PC-9 (cell line): ENCODE measurements around the gene BPIFB2. TPM values are rescaled to one million over a fixed set of nuclear protein-coding genes. Genes with fewer than 3 reads are reported as not detected.

Experiments
- BruUV-seq: library from RNA; stranded (reverse); fragments of 400-500 nt; replicated peaks from 2 replicates; lab custom pipeline; 2021; lab: Mats Ljungman, UMichigan
- CTCF ChIA-PET: fragments of 300-600 bp; sonication (Branson Sonifier 250); formaldehyde crosslinking; loops from one replicate; lab custom pipeline; 2022; ENCODE audit warnings: antibody characterized with exemption; lab: Charles Lee
- POLR2A ChIA-PET: fragments of 300-600 bp; sonication (Branson Sonifier 250); formaldehyde crosslinking; loops from one replicate; lab custom pipeline; 2022; ENCODE audit warnings: antibody characterized with exemption; ENCODE audit not compliant: unreplicated experiment; lab: Charles Lee
- DNase-seq, 2 experiments: peaks; one replicate each; pipeline versions ENCODE4 v3.0.0 to v3.0.0-alpha.2; 2015 to 2022; ENCODE audit warnings: mixed read lengths in 1 of 2
- H2AFZ ChIP-seq: fragments of 200-600 bp; sonication (generic); 2 replicates; pipeline ENCODE4 v1.8.1; 2017; ENCODE audit warnings: antibody characterized with exemption
- H3F3A ChIP-seq: fragments of 200-600 bp; sonication (generic); 2 replicates; pipeline ENCODE4 v1.8.1; 2017; ENCODE audit warnings: antibody characterized with exemption, mild to moderate bottlenecking, low read depth; ENCODE audit not compliant: insufficient read depth
- H3K27ac ChIP-seq: fragments of 200-600 bp; sonication (generic); 2 replicates; pipeline ENCODE4 v1.6.1; 2016; ENCODE audit warnings: mixed run types
- H3K27me3 ChIP-seq: fragments of 200-600 bp; sonication (generic); 2 replicates; pipeline ENCODE4 v1.6.1; 2016; ENCODE audit warnings: low read depth, mixed run types; ENCODE audit not compliant: insufficient read depth
- H3K36me3 ChIP-seq: fragments of 200-600 bp; sonication (generic); 2 replicates; pipeline ENCODE4 v1.6.1; 2016; ENCODE audit warnings: low read depth, mixed run types
- H3K4me1 ChIP-seq: fragments of 200-600 bp; sonication (generic); replicated peaks from 2 replicates; pipeline ENCODE4 v1.6.1; 2016; ENCODE audit warnings: mixed run types; ENCODE audit not compliant: insufficient read depth
- H3K4me2 ChIP-seq: fragments of 200-600 bp; sonication (generic); 2 replicates; pipeline ENCODE4 v1.6.1; 2017; ENCODE audit warnings: mixed run types
- H3K4me3 ChIP-seq: fragments of 200-600 bp; sonication (generic); 2 replicates; pipeline ENCODE4 v1.6.1; 2016; ENCODE audit warnings: mixed run types
- H3K79me2 ChIP-seq: fragments of 200-600 bp; sonication (generic); 2 replicates; pipeline ENCODE4 v1.6.1; 2017; ENCODE audit warnings: low read depth, mixed run types
- H3K9me2 ChIP-seq: fragments of 200-600 bp; sonication (generic); 2 replicates; pipeline ENCODE4 v1.8.1; 2017; ENCODE audit warnings: mild to moderate bottlenecking; ENCODE audit not compliant: insufficient read depth
- H3K9me3 ChIP-seq: fragments of 200-600 bp; sonication (generic); 2 replicates; pipeline ENCODE4 v1.8.1; 2016; ENCODE audit warnings: low read depth; ENCODE audit not compliant: insufficient read depth
- H4K20me1 ChIP-seq: fragments of 200-600 bp; sonication (generic); 2 replicates; pipeline ENCODE4 v1.8.1; 2017; ENCODE audit not compliant: insufficient read depth
- CTCF ChIP-seq: fragments of 200-600 bp; sonication (generic); conservative IDR thresholded peaks from 2 replicates; pipeline ENCODE4 v1.6.1; 2017; ENCODE audit warnings: mixed run types, antibody characterized with exemption, mild to moderate bottlenecking, moderate library complexity
- EZH2 ChIP-seq: fragments of 200-600 bp; sonication (generic); IDR thresholded peaks from 2 replicates; pipeline ENCODE4 v1.8.0; 2017; ENCODE audit warnings: antibody characterized with exemption, low read depth
- intact Hi-C: fragments of 100-400 bp; cut with micrococcal nuclease; formaldehyde crosslinking; loops from one replicate; pipeline ENCODE4 v1.10.0; 2022; ENCODE audit not compliant: unreplicated experiment
- total RNA-seq: library from RNA; stranded (reverse); gene quantifications from 2 replicates; pipeline ENCODE4 v1.2.3, GENCODE V29; 2021

BPIFB2 gene
- total RNA-seq, 1 experiment from 2014 or later: not detected

GRCh38 chr20:32987044-32987825 is 20.3 kb upstream of the BPIFB2 start:
- no peaks in the 10 kb centered on the region for H3K36me3 ChIP-seq
- H3K9me2 ChIP-seq: no peaks in the 10 kb centered on the region
- H3K79me2 ChIP-seq: no peaks in the 10 kb centered on the region
- no peaks in the 10 kb centered on the region for H3F3A ChIP-seq
- H4K20me1 ChIP-seq: no peaks in the 10 kb centered on the region
- BruUV-seq: no TSS peak
- H3K27ac ChIP-seq: no peak overlapping the region
- no peaks in the 10 kb centered on the region for H3K9me3 ChIP-seq
- H3K4me2 ChIP-seq: no peak overlapping the region
- DNase-seq: no peak
- H3K27me3 ChIP-seq: peaks cover 75% of the 10 kb centered on the region
- no peak overlapping the region for H3K4me3 ChIP-seq
- TF ChIP-seq CTCF (no peak), EZH2 (no peak)
- no peak overlapping the region for H2AFZ ChIP-seq
- intact Hi-C loops: no loop called here
- ChIA-PET CTCF (no interaction called here), POLR2A (no interaction called here)
- H3K4me1 ChIP-seq: no peaks in the 10 kb centered on the region

GRCh38 chr20:32988008-32988407 is 19.5 kb upstream of the BPIFB2 start:
- Histone ChIP-seq H3K9me2 (no peaks in the 10 kb centered on the region), H3K36me3 (no peaks in the 10 kb centered on the region), H3K9me3 (no peaks in the 10 kb centered on the region), H4K20me1 (no peaks in the 10 kb centered on the region), H3K4me1 (no peaks in the 10 kb centered on the region), H3K27ac (no peak overlapping the region), H3K27me3 (peaks cover 80% of the 10 kb centered on the region), H3K79me2 (no peaks in the 10 kb centered on the region), H2AFZ (no peak overlapping the region), H3F3A (no peaks in the 10 kb centered on the region), H3K4me2 (no peak overlapping the region), H3K4me3 (no peak overlapping the region)
- intact Hi-C loops: no loop called here
- TF ChIP-seq CTCF (no peak), EZH2 (no peak)
- ChIA-PET CTCF (no interaction called here), POLR2A (no interaction called here)
- no TSS peak for BruUV-seq
- no peak for DNase-seq

- TF ChIP-seq EZH2 (no peak), CTCF (no peak)
- H3K27ac ChIP-seq: no peak overlapping the region
- H4K20me1 ChIP-seq: no peaks in the 10 kb centered on the region
- DNase-seq: no peak
- H3F3A ChIP-seq: no peaks in the 10 kb centered on the region
- no peak overlapping the region for H3K4me2 ChIP-seq
- H3K4me1 ChIP-seq: no peaks in the 10 kb centered on the region
- H3K9me2 ChIP-seq: no peaks in the 10 kb centered on the region
- H3K27me3 ChIP-seq: peaks cover 77% of the 10 kb centered on the region
- no peaks in the 10 kb centered on the region for H3K79me2 ChIP-seq
- no peaks in the 10 kb centered on the region for H3K9me3 ChIP-seq
- intact Hi-C loops: no loop called here
- H3K36me3 ChIP-seq: no peaks in the 10 kb centered on the region
- H3K4me3 ChIP-seq: no peak overlapping the region
- BruUV-seq: no TSS peak
- ChIA-PET CTCF (no interaction called here), POLR2A (interaction anchor here (0.5 kb wide), 1 partner anchor 1046 kb away, joined by 4 read pairs; no protein-coding TSS in a partner anchor)
- H2AFZ ChIP-seq: no peak overlapping the region
Measured at GRCh38 chr20:32989507-32990283, 17.8 kb upstream of the BPIFB2 start.
